ENCODE measurements around the gene SMOC2.

GRCh38 chr6:168533414-168533813 is 92.4 kb downstream of the SMOC2 start:
- TF ChIP-seq CTCF (IDR thresholded peaks at IDR 0.05; ENCODE audit: poor library complexity, severe bottlenecking) (no peak), EP300 (conservative IDR thresholded peaks at IDR 0.05; ENCODE audit: poor library complexity, severe bottlenecking) (no peak), SMC3 (conservative IDR thresholded peaks at IDR 0.05; ENCODE audit: poor library complexity) (no peak), POLR2AphosphoS5 (IDR thresholded peaks at IDR 0.05) (no peak), EZH2 (IDR thresholded peaks at IDR 0.05; ENCODE audit: borderline replicate concordance, insufficient read depth, low read length, poor library complexity, severe bottlenecking) (no peak)
